ENCODE results near the gene NCMAP.

- TF ChIP-seq CTCF (IDR thresholded peaks at IDR 0.05; ENCODE audit: low read length) (no peak), EZH2 (optimal IDR thresholded peaks at IDR 0.05; ENCODE audit: low read depth, low read length) (no peak), EZH2phosphoT487 (IDR thresholded peaks at IDR 0.05; ENCODE audit: low read length) (no peak)
Observed at GRCh38 chr1:24639881-24640280, 84.0 kb downstream of the NCMAP start.

Data from MM.1S (cell line).